GM20000 (cell line): ENCODE measurements around the gene G6PC2.
"Not testable (repeated sequence)": the region's sequence is repeated elsewhere in the genome, so short reads cannot be mapped to it uniquely, and the experiment has no call there.

Source experiments
- DNase-seq: peaks from one replicate; pipeline ENCODE4 v3.0.0; 2012; ENCODE audit warnings: low spot score
- TF ChIP-seq, protein P1 (sequence below): IDR thresholded peaks from 2 replicates; pipeline ENCODE4 v1.5.1; 2012; ENCODE audit warnings: mild to moderate bottlenecking, control low read depth; ENCODE audit errors: extremely low read depth, missing control alignments

The G6PC2 gene, protein sequence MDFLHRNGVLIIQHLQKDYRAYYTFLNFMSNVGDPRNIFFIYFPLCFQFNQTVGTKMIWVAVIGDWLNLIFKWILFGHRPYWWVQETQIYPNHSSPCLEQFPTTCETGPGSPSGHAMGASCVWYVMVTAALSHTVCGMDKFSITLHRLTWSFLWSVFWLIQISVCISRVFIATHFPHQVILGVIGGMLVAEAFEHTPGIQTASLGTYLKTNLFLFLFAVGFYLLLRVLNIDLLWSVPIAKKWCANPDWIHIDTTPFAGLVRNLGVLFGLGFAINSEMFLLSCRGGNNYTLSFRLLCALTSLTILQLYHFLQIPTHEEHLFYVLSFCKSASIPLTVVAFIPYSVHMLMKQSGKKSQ

GRCh38 chr2:168901003-168901402 is at the start of gene G6PC2:
Gene G6PC2 (plus strand): TSS chr2:168901291. CDS start chr2:168901332, 41 bp downstream.
- DNase-seq = no peak
- TF ChIP-seq, protein P1, sequence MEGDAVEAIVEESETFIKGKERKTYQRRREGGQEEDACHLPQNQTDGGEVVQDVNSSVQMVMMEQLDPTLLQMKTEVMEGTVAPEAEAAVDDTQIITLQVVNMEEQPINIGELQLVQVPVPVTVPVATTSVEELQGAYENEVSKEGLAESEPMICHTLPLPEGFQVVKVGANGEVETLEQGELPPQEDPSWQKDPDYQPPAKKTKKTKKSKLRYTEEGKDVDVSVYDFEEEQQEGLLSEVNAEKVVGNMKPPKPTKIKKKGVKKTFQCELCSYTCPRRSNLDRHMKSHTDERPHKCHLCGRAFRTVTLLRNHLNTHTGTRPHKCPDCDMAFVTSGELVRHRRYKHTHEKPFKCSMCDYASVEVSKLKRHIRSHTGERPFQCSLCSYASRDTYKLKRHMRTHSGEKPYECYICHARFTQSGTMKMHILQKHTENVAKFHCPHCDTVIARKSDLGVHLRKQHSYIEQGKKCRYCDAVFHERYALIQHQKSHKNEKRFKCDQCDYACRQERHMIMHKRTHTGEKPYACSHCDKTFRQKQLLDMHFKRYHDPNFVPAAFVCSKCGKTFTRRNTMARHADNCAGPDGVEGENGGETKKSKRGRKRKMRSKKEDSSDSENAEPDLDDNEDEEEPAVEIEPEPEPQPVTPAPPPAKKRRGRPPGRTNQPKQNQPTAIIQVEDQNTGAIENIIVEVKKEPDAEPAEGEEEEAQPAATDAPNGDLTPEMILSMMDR = no peak

GRCh38 chr2:168851674-168852320 is 49.3 kb upstream of the G6PC2 start:
- DNase-seq = no peak
- TF ChIP-seq, protein P1 = no peak

DNA sequence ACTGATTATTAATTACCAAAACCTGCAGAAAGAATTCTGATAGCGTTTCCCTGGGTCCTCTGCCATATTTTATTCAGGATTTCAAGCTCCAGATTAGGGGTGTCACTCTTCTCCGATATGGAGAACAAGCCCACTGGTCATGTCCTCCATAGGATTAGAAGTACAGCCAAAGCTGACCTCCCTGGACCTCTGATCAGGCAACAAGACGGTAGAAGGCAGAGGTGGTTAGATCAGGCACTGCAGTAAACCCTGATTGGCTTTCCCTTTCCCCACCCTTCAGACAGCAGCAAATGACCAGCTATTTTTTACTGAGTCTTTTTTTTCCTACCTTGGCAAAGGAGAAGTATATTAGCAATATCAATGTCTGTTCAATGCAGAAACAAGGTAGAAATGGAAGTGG is 48.6 kb upstream of the G6PC2 start:
- TF ChIP-seq, protein P1 = no peak
- DNase-seq = no peak

- TF ChIP-seq, protein P1 = no peak
- no peak for DNase-seq
Measured at GRCh38 chr2:168853471-168853870, 47.6 kb upstream of the G6PC2 start.

GRCh38 chr2:168854651-168855050 is 46.4 kb upstream of the G6PC2 start:
- TF ChIP-seq, protein P1 = no peak
- DNase-seq = no peak

- TF ChIP-seq, protein P1 = no peak
- no peak for DNase-seq
Measured at GRCh38 chr2:168855601-168856000, 45.5 kb upstream of the G6PC2 start.

DNA sequence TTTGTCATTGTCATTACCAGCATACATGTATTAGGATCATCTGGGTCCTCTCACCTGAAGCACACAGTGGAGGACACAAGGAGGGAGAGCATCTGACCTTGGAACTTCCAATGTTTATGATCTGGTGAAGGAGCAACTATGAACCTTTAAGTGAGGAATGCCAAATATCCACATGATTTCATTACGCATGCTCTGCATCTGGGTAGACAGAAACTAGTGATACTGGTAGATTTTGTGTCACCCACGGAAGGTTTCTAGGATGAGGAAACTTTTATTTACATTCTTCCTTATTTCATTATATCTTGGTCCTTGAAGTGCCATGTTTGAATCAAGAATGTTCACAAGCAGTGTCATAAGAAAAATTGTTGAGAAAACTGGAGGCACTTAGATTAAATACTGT is 42.9 kb upstream of the G6PC2 start:
- no peak for DNase-seq
- TF ChIP-seq, protein P1 = no peak

GRCh38 chr2:168867164-168867563 is 33.9 kb upstream of the G6PC2 start:
- DNase-seq = not testable (repeated sequence)

DNA sequence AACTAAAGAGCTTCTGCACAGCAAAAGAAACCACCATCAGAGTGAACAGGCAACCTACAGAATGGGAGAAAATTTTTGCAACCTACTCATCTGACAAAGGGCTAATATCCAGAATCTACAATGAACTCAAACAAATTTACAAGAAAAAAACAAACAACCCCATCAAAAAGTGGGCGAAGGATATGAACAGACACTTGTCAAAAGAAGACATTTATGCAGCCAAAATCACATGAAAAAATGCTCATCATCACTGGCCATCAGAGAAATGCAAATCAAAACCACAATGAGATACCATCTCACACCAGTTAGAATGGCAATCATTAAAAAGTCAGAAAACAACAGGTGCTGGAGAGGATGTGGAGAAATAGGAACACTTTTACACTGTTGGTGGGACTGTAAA is 30.7 kb upstream of the G6PC2 start:
- not testable (repeated sequence) for DNase-seq

DNA sequence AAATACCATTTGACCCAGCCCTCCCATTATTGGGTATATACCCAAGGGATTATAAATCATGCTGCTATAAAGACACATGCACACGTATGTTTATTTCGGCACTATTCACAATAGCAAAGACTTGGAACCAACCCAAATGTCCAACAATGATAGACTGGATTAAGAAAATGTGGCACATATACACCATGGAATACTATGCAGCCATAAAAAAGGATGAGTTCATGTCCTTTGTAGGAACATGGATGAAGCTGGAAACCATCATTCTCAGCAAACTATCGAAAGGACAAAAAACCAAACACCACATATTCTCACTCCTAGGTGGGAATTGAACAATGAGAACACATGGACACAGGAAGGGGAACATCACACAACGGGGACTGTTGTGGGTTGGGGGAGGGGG is 30.3 kb upstream of the G6PC2 start:
- DNase-seq = not testable (repeated sequence)
